Measurements from ENCODE around the gene ITGB5.

- TF ChIP-seq CTCF (IDR thresholded peaks at IDR 0.05) (no peak), PRDM15 (CRISPR knock-in tag; IDR thresholded peaks at IDR 0.05) (no peak), USF2 (CRISPR knock-in tag; IDR thresholded peaks at IDR 0.05) (no peak), ZNF512 (CRISPR knock-in tag; IDR thresholded peaks at IDR 0.05; ENCODE audit: borderline replicate concordance) (no peak), KAT7 (CRISPR knock-in tag; IDR thresholded peaks at IDR 0.05; ENCODE audit: borderline replicate concordance) (no peak), ATF2 (CRISPR knock-in tag; IDR thresholded peaks at IDR 0.05; ENCODE audit: borderline replicate concordance, low read depth) (no peak), SMAD3 (CRISPR knock-in tag; IDR thresholded peaks at IDR 0.05; ENCODE audit: borderline replicate concordance) (no peak), HMGXB4 (CRISPR knock-in tag; IDR thresholded peaks at IDR 0.05) (no peak), USF1 (CRISPR knock-in tag; IDR thresholded peaks at IDR 0.05) (no peak), ZNF263 (CRISPR knock-in tag; IDR thresholded peaks at IDR 0.05; ENCODE audit: low read depth) (no peak)
Measured at GRCh38 chr3:124896824-124897526, 9.8 kb upstream of the ITGB5 start.

Data from WTC11 (cell line).